CMK (cell line): ENCODE data around the gene ERN1.

Source experiments
- DNase-seq: peaks from one replicate; pipeline ENCODE4 v3.0.0-alpha.2; 2010; ENCODE audit warnings: low read depth

The ERN1 gene

GRCh38 chr17:64004218-64004770 lies 125.7 kb downstream of the ERN1 start:
- DNase-seq: no peak

- no peak for DNase-seq
These were observed 126.3 kb downstream of the ERN1 start for GRCh38 chr17:64003526-64004121.

- no peak for DNase-seq
These were observed 127.1 kb downstream of the ERN1 start for GRCh38 chr17:64002658-64003525.

- no peak for DNase-seq
These were observed 128.0 kb downstream of the ERN1 start for GRCh38 chr17:64001763-64002529.

- no peak for DNase-seq
These were observed 128.8 kb downstream of the ERN1 start for GRCh38 chr17:64001091-64001579.

GRCh38 chr17:63999680-64000531 lies 130.0 kb downstream of the ERN1 start:
- no peak for DNase-seq

GRCh38 chr17:63998721-63999679 lies 130.9 kb downstream of the ERN1 start:
- no peak for DNase-seq

GRCh38 chr17:63998050-63998720 lies 131.8 kb downstream of the ERN1 start, which contains the start of gene PRR29:
Gene PRR29 (plus strand): TSS chr17:63998351. CDS start chr17:63998365, 14 bp downstream.
- peak; percentile 75 for DNase-seq

GRCh38 chr17:63997341-63998048 lies 132.4 kb downstream of the ERN1 start:
- DNase-seq: no peak

- DNase-seq: no peak
These were observed 133.3 kb downstream of the ERN1 start for GRCh38 chr17:63996430-63997182.

- DNase-seq: no peak
These were observed 134.3 kb downstream of the ERN1 start for GRCh38 chr17:63995626-63996025.

GRCh38 chr17:63993368-63993985 lies 136.5 kb downstream of the ERN1 start:
- no peak for DNase-seq

- DNase-seq: no peak
These were observed 138.3 kb downstream of the ERN1 start for GRCh38 chr17:63991611-63992010.

GRCh38 chr17:63989622-63990345 lies 140.2 kb downstream of the ERN1 start:
- no peak for DNase-seq
